ENCODE measurements around the gene JPT2.

- no peak for TF ChIP-seq CTCF (conservative IDR thresholded peaks at IDR 0.05 in 1 of 2, IDR thresholded peaks at IDR 0.05 in 1 of 2; ENCODE audit: low read depth in 1 of 2, low read length in 2 of 2)
- TF ChIP-seq EZH2 (IDR thresholded peaks at IDR 0.05; ENCODE audit: low read length, missing control alignments) = no peak
Measured at GRCh38 chr16:1729445-1729844, 51.4 kb downstream of the JPT2 start.
